Measurements from ENCODE around the gene CD70.

DNA sequence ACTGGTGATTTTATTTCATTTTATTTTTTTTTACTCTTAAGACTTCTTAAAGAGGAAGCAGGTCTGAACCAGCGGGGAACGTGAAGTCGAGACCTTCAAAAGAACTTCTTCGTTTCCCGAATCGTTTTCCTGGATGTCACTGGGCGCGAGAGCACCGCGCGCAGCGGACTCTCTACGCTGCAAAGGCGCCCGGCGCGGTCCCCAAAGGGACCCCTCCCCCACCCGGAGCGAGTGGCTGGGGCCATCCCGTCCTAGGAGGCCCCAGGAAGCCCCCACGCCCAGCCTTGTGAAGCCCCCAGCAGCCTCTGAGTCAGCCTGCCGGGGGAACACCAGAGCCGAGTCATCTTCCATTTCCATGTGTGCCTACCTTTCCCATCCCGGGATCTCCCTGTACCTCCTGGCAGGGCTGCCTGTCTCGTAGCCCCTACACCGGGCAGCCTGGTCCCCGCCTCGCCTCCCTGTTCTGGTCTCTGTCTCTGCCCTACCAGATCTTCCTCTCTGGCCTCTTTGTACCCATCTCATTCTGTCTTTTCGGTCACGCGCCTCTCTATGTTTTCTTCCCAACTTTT lies 608 bp downstream of the CD70 start:
- TF ChIP-seq, protein P1, sequence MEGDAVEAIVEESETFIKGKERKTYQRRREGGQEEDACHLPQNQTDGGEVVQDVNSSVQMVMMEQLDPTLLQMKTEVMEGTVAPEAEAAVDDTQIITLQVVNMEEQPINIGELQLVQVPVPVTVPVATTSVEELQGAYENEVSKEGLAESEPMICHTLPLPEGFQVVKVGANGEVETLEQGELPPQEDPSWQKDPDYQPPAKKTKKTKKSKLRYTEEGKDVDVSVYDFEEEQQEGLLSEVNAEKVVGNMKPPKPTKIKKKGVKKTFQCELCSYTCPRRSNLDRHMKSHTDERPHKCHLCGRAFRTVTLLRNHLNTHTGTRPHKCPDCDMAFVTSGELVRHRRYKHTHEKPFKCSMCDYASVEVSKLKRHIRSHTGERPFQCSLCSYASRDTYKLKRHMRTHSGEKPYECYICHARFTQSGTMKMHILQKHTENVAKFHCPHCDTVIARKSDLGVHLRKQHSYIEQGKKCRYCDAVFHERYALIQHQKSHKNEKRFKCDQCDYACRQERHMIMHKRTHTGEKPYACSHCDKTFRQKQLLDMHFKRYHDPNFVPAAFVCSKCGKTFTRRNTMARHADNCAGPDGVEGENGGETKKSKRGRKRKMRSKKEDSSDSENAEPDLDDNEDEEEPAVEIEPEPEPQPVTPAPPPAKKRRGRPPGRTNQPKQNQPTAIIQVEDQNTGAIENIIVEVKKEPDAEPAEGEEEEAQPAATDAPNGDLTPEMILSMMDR (conservative IDR thresholded peaks at IDR 0.05; ENCODE audit: low read length) = no peak
- no peak for TF ChIP-seq EZH2phosphoT487 (IDR thresholded peaks at IDR 0.05; ENCODE audit: borderline replicate concordance)
